ENCODE data around the gene GFI1B.

The GFI1B gene

GRCh38 chr9:133008824-133009223 is 30.3 kb downstream of the GFI1B start:
- in situ Hi-C loops (cut with MboI; ENCODE audit: low sequenced_read_pairs) = no loop called here

- in situ Hi-C loops (cut with MboI; ENCODE audit: low sequenced_read_pairs) = no loop called here
These were observed 31.6 kb downstream of the GFI1B start for GRCh38 chr9:133009906-133010582.

DNA sequence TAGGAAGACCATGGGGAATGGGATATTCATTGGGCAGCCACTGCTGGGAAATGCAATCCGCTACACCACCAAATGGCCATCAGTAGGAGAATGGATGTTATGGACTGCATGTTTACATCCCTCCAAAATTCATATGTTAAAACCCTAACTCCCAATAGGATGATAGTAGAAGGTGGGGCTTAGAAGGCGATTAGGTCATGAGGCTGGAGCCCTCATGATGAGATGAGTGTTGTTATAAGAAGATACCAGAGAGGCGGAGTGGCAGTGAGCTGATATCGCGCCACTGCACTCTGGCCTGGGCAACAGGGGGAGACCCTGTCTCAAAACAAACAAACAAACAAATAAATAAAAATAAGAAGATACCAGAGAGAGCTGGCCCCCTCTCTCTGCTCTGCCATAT is 36.2 kb downstream of the GFI1B start:
- in situ Hi-C loops (cut with MboI; ENCODE audit: low sequenced_read_pairs) = no loop called here

GRCh38 chr9:133023117-133023890 is 44.8 kb downstream of the GFI1B start:
- in situ Hi-C loops (cut with MboI; ENCODE audit: low sequenced_read_pairs) = no loop called here

- in situ Hi-C loops (cut with MboI; ENCODE audit: low sequenced_read_pairs) = no loop called here
These were observed 47.9 kb downstream of the GFI1B start for GRCh38 chr9:133026426-133026825.

DNA sequence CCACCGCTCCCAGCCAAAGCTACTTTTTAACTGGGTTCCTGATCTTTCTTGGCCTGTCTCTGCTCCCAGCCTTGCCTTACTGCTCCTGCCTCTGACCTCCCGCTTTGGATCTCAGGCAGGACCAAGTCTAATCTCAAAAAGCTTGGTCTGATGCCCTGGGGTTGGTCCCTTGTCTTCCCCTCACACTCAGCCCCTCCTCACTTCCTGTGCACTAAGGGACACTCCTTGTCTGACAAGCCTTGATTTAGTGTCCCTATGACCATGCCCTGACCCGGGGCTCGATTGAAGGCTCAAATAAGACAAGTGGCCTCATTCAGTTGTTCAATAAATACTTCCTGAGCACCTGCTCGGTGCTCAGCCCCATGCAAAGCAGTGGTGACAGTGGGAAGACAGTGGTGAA is 48.6 kb downstream of the GFI1B start:
- in situ Hi-C loops (cut with MboI; ENCODE audit: low sequenced_read_pairs) = no loop called here

GRCh38 chr9:133028221-133028620 is 49.7 kb downstream of the GFI1B start:
- in situ Hi-C loops (cut with MboI; ENCODE audit: low sequenced_read_pairs) = no loop called here

GRCh38 chr9:133029994-133030316 is 51.5 kb downstream of the GFI1B start:
- in situ Hi-C loops (cut with MboI; ENCODE audit: low sequenced_read_pairs) = no loop called here

GRCh38 chr9:133030317-133031129 is 52.0 kb downstream of the GFI1B start, which contains the start of gene GTF3C5:
Gene GTF3C5, plus strand, starts transcription at chr9:133030997. Its CDS starts 15 bp downstream, at chr9:133031012.
- in situ Hi-C loops (cut with MboI; ENCODE audit: low sequenced_read_pairs) = no loop called here

DNA sequence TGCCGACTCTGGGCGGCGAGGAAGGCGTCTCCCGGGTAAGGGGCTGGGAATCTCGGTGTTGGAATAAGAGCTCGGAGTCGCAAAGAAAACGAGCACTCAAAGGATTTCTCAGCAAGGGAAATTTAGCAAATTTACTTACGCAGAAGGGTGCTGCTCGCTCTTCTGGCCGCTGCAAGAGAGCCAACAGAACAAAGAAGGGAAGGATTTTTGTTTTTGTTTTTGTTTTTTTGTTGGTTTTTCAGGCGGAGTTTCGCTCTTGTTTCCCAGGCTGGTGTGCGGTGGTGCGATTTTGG is 52.6 kb downstream of the GFI1B start:
- in situ Hi-C loops (cut with MboI; ENCODE audit: low sequenced_read_pairs) = no loop called here

- in situ Hi-C loops (cut with MboI; ENCODE audit: low sequenced_read_pairs) = no loop called here
These were observed 53.0 kb downstream of the GFI1B start for GRCh38 chr9:133031496-133031911.

DNA sequence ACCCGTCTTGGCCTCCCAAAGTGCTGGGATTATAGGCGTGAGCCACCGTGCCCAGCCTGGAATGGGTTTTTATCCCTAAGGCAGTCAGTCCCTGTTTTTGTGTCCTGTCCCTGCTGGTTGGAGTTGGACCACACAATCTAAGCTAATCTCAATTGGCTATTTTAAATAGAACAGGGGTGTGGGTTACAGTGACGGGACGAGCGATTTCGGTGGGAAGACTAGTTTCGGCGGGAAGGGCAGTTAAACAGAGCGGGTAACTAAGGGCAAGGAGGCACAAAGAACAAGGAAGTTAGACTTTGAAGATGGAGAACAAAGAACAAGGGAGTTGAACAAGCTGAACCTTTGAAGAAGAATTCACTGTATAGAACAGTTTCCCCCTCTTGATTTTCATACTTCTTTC is 53.7 kb downstream of the GFI1B start:
- in situ Hi-C loops (cut with MboI; ENCODE audit: low sequenced_read_pairs) = no loop called here

- in situ Hi-C loops (cut with MboI; ENCODE audit: low sequenced_read_pairs) = no loop called here
These were observed 57.2 kb downstream of the GFI1B start for GRCh38 chr9:133035669-133036068.

GRCh38 chr9:133037775-133038515 is 59.5 kb downstream of the GFI1B start:
- in situ Hi-C loops (cut with MboI; ENCODE audit: low sequenced_read_pairs) = no loop called here

DNA sequence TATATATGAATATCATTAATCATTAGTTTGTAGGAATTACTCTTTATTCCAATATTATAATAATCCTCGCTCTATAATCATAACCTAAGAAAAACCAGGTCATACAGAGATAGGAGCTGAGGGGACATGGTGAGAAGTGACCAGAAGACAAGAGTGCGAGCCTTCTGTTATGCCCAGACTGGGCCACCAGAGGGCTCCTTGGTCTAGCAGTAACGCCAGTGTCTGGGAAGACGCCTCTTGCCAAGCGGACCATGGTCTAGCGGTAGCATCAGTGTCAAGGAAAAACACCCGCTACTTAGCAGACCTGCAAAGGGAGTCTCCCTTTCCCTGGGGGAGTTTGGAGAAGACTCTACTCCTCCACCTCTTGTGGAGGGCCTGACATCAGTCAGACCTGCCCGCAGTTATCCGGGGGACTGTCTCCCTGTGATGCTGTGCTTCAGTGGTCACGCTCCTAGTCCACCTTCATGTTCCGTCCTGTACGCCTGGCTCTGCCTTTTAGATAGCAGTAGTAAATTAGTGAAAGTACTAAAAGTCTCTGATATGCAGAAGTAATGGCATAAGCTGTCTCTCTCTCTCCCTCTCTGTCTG is 62.5 kb downstream of the GFI1B start:
- in situ Hi-C loops (cut with MboI; ENCODE audit: low sequenced_read_pairs) = loop anchor here (10.0 kb wide), 1 partner anchor 104 kb away; no protein-coding TSS in a partner anchor

Measured in HL-60/S4 (cell line).